Spleen (tissue), 7 donors: ENCODE results near the gene DNAAF1.

Experiments used
- CTCF ChIP-seq, 11 experiments: fragments of 200-600 bp in 7 of 11; fragments of 450-650 bp in 4 of 11; sonication (generic) in 4 of 11; IDR thresholded peaks in 8 of 11; conservative IDR thresholded peaks in 3 of 11; 1 replicate in 7 of 11; 2 replicates in 4 of 11; pipeline versions ENCODE4 v1.4.0 to v1.8.0; 2016 to 2021; ENCODE audit warnings: antibody characterized with exemption in 11 of 11, inconsistent platforms in 4 of 11, mild to moderate bottlenecking in 1 of 11
- POLR2AphosphoS5 ChIP-seq, 3 donors: sonication (generic); formaldehyde crosslinking; IDR thresholded peaks; one replicate each; pipeline ENCODE4 v1.5.1; 2017; ENCODE audit warnings: antibody characterized with exemption in 3 of 3
- donor health status: DM: no; HTN: no; CAD: no; lungs with moderate emphysema.
- donor health status: DM: no; HTN: no; CAD: no.
- donor health status: DM: no; HTN: no; CAD: no.

GRCh38 chr16:84131117-84131516 lies 14.0 kb upstream of the DNAAF1 start:
- TF ChIP-seq POLR2AphosphoS5 (IDR thresholded peaks at IDR 0.05), result no peak
- TF ChIP-seq CTCF (IDR thresholded peaks at IDR 0.05 in 8 of 11, conservative IDR thresholded peaks at IDR 0.05 in 3 of 11), result no peak
